ENCODE results near the gene MUC5B.

The MUC5B gene

GRCh38 chr11:1291295-1292017 lies 68.6 kb downstream of the MUC5B start:
- no peak for DNase-seq (ENCODE audit: low spot score)
- Histone ChIP-seq H3K27ac (no peak overlapping the region), H3K4me3 (no peak overlapping the region)
- TF ChIP-seq CTCF (IDR thresholded peaks at IDR 0.05): no peak

GRCh38 chr11:1292018-1292643 lies 69.3 kb downstream of the MUC5B start:
- no peak overlapping the region for H3K27ac ChIP-seq
- no peak overlapping the region for H3K4me3 ChIP-seq
- TF ChIP-seq CTCF (IDR thresholded peaks at IDR 0.05): no peak
- DNase-seq (ENCODE audit: low spot score): no peak

- H3K27ac ChIP-seq: no peak overlapping the region
- no peak for TF ChIP-seq CTCF (IDR thresholded peaks at IDR 0.05)
- no peak for DNase-seq (ENCODE audit: low spot score)
- no peak overlapping the region for H3K4me3 ChIP-seq
Observed at GRCh38 chr11:1292644-1293618, 70.1 kb downstream of the MUC5B start.

GRCh38 chr11:1293619-1294015 lies 70.8 kb downstream of the MUC5B start:
- no peak for TF ChIP-seq CTCF (IDR thresholded peaks at IDR 0.05)
- H3K27ac ChIP-seq: no peak overlapping the region
- no peak overlapping the region for H3K4me3 ChIP-seq
- no peak for DNase-seq (ENCODE audit: low spot score)

- Histone ChIP-seq H3K27ac (no peak overlapping the region), H3K4me3 (no peak overlapping the region)
- no peak for TF ChIP-seq CTCF (IDR thresholded peaks at IDR 0.05)
- no peak for DNase-seq (ENCODE audit: low spot score)
Observed at GRCh38 chr11:1295086-1295485, 72.2 kb downstream of the MUC5B start.

GRCh38 chr11:1295591-1295990 lies 72.7 kb downstream of the MUC5B start:
- DNase-seq (ENCODE audit: low spot score): no peak
- no peak for TF ChIP-seq CTCF (IDR thresholded peaks at IDR 0.05)
- Histone ChIP-seq H3K4me3 (no peak overlapping the region), H3K27ac (no peak overlapping the region)

All from coronary artery (tissue), 2 donors.